Measurements from ENCODE around the gene CCNL2.

- TF ChIP-seq CTCF (IDR thresholded peaks at IDR 0.05; ENCODE audit: borderline replicate concordance, extremely low read depth, low read length, poor library complexity, severe bottlenecking) (no peak), EZH2 (IDR thresholded peaks at IDR 0.05; ENCODE audit: borderline replicate concordance, low read depth, low read length, severe bottlenecking) (no peak)
These were observed 61.4 kb downstream of the CCNL2 start for GRCh38 chr1:1337793-1338147.

Measured in DND-41 (cell line).